ENCODE measurements around the gene SLC29A1.

SLC29A1 gene

GRCh38 chr6:44185953-44186634, 37.3 kb upstream of the SLC29A1 start:
- no peak for TF ChIP-seq CTCF (conservative IDR thresholded peaks at IDR 0.05; ENCODE audit: low read depth)
- no peak overlapping the region for H3K27ac ChIP-seq
- ChIA-PET POLR2A (ENCODE audit: low non-redundant PET) (no interaction called here), CTCF (interaction anchor here (0.6 to 0.9 kb wide), 3 partner anchors 35 to 89 kb away, joined by 3 to 7 read pairs (median 3); no protein-coding TSS in a partner anchor)
- DNase-seq (ENCODE audit: low spot score): no peak

GRCh38 chr6:44186635-44187025, 36.8 kb upstream of the SLC29A1 start:
- ChIA-PET POLR2A (ENCODE audit: low non-redundant PET) (no interaction called here), CTCF (interaction anchor here (0.7 kb wide), 2 partner anchors 26 to 89 kb away, joined by 3 to 6 read pairs; no protein-coding TSS in a partner anchor)
- TF ChIP-seq CTCF (conservative IDR thresholded peaks at IDR 0.05; ENCODE audit: low read depth): no peak
- no peak overlapping the region for H3K27ac ChIP-seq
- no peak for DNase-seq (ENCODE audit: low spot score)

- H3K27ac ChIP-seq: no peak overlapping the region
- DNase-seq (ENCODE audit: low spot score): no peak
- POLR2A ChIA-PET (ENCODE audit: low non-redundant PET): no interaction called here
- CTCF ChIA-PET: no interaction called here
- no peak for TF ChIP-seq CTCF (conservative IDR thresholded peaks at IDR 0.05; ENCODE audit: low read depth)
Observed at GRCh38 chr6:44188819-44189218, 34.6 kb upstream of the SLC29A1 start.

GRCh38 chr6:44189257-44189656, 34.1 kb upstream of the SLC29A1 start:
- no peak for DNase-seq (ENCODE audit: low spot score)
- ChIA-PET CTCF (interaction anchor here (1.2 kb wide), 1 partner anchor 9 kb away, joined by 3 read pairs; no protein-coding TSS in a partner anchor), POLR2A (ENCODE audit: low non-redundant PET) (no interaction called here)
- no peak overlapping the region for H3K27ac ChIP-seq
- TF ChIP-seq CTCF (conservative IDR thresholded peaks at IDR 0.05; ENCODE audit: low read depth): no peak

GRCh38 chr6:44190715-44191114, 32.7 kb upstream of the SLC29A1 start:
- POLR2A ChIA-PET (ENCODE audit: low non-redundant PET): no interaction called here
- CTCF ChIA-PET: interaction anchor here (1.0 to 1.2 kb wide), 2 partner anchors 10 to 47 kb away, joined by 3 read pairs; no protein-coding TSS in a partner anchor
- no peak for TF ChIP-seq CTCF (conservative IDR thresholded peaks at IDR 0.05; ENCODE audit: low read depth)
- no peak for DNase-seq (ENCODE audit: low spot score)
- no peak overlapping the region for H3K27ac ChIP-seq

GRCh38 chr6:44192428-44193041, 30.9 kb upstream of the SLC29A1 start:
- DNase-seq (ENCODE audit: low spot score): no peak

More at GRCh38 chr6:44192428-44193041, 30.9 kb upstream of the SLC29A1 start:
- no peak overlapping the region for H3K27ac ChIP-seq
- TF ChIP-seq CTCF (conservative IDR thresholded peaks at IDR 0.05; ENCODE audit: low read depth): no peak
- POLR2A ChIA-PET (ENCODE audit: low non-redundant PET): no interaction called here
- CTCF ChIA-PET: interaction anchor here (0.6 kb wide), 3 partner anchors 76 to 1475 kb away, joined by 3 to 4 read pairs (median 3); no protein-coding TSS in a partner anchor

All from RWPE1 (cell line).